Stromal cell of bone marrow (primary cell): Measurements from ENCODE around the gene MSTO1.
"Not testable (repeated sequence)": the region's sequence is repeated elsewhere in the genome, so short reads cannot be mapped to it uniquely, and the experiment has no call there.

Experiments used
- DNase-seq: peaks from one replicate; pipeline ENCODE4 v3.0.0-alpha.2; 2012; ENCODE audit warnings: low read depth

Gene MSTO1

GRCh38 chr1:155622191-155622590 is 12.2 kb downstream of the MSTO1 start:
- no peak for DNase-seq

- no peak for DNase-seq
Observed at GRCh38 chr1:155623357-155623756, 13.3 kb downstream of the MSTO1 start.

GRCh38 chr1:155626428-155626827 is 16.4 kb downstream of the MSTO1 start:
- not testable (repeated sequence) for DNase-seq

- no peak for DNase-seq
Observed at GRCh38 chr1:155636397-155637153, 26.6 kb downstream of the MSTO1 start.

GRCh38 chr1:155640367-155640766 is 30.3 kb downstream of the MSTO1 start:
- DNase-seq, result no peak

GRCh38 chr1:155642559-155643180 is 32.7 kb downstream of the MSTO1 start:
- DNase-seq, result not testable (repeated sequence)

GRCh38 chr1:155643230-155643629 is 33.2 kb downstream of the MSTO1 start:
- DNase-seq, result no peak

- DNase-seq, result no peak
Observed at GRCh38 chr1:155645034-155645598, 35.1 kb downstream of the MSTO1 start.

- DNase-seq, result peak; percentile 25
Observed at GRCh38 chr1:155645648-155646047, 35.6 kb downstream of the MSTO1 start.

GRCh38 chr1:155646307-155646706 is 36.3 kb downstream of the MSTO1 start:
- DNase-seq, result no peak

- DNase-seq, result peak; percentile 85
Observed at GRCh38 chr1:155648207-155649147, 38.5 kb downstream of the MSTO1 start.

GRCh38 chr1:155649676-155650075 is 39.7 kb downstream of the MSTO1 start:
- DNase-seq, result no peak

GRCh38 chr1:155650231-155650757 is 40.3 kb downstream of the MSTO1 start:
- DNase-seq, result no peak

- DNase-seq, result no peak
Observed at GRCh38 chr1:155651861-155652661, 42.0 kb downstream of the MSTO1 start.

- DNase-seq, result no peak
Observed at GRCh38 chr1:155652951-155653350, 42.9 kb downstream of the MSTO1 start.

- DNase-seq, result no peak
Observed at GRCh38 chr1:155657463-155657862, 47.4 kb downstream of the MSTO1 start.

- DNase-seq, result not testable (repeated sequence)
Observed at GRCh38 chr1:155661239-155661638, 51.2 kb downstream of the MSTO1 start.
